H1 (cell line): Measurements from ENCODE around the gene CRTC2. TPM values are rescaled to one million over a fixed set of nuclear protein-coding genes. Genes with fewer than 3 reads are reported as not detected.

ENCODE experiments used
- CTCF ChIA-PET: fragments of 300-600 bp; sonication (Branson Sonifier 250); formaldehyde crosslinking; loops from one replicate; lab custom pipeline; 2021; ENCODE audit not compliant: partially characterized antibody; lab: Charles Lee
- POLR2A ChIA-PET: fragments of 300-600 bp; sonication (Branson Sonifier 250); formaldehyde crosslinking; loops from one replicate; lab custom pipeline; 2021; ENCODE audit warnings: inconsistent platforms; ENCODE audit not compliant: partially characterized antibody; lab: Charles Lee
- DNase-seq, 2 experiments: peaks; one replicate each; pipeline versions ENCODE4 v3.0.0 to v3.0.0-alpha.2; 2010 to 2022; ENCODE audit warnings: low spot score in 2 of 2, low read depth in 1 of 2, mixed read lengths in 1 of 2
- FAIRE-seq: peaks from 2 replicates; lab custom pipeline; 2011; peaks lifted over from hg19 to GRCh38; lab: Jason Lieb, UNC
- H2AFZ ChIP-seq: 2 replicates; pipeline ENCODE4 v1.8.1; 2012; ENCODE audit warnings: low read length, inconsistent platforms
- H2AK5ac ChIP-seq: 2 replicates; pipeline ENCODE4 v1.6.1; 2013; ENCODE audit warnings: low read depth, low read length
- H2BK120ac ChIP-seq: replicated peaks from 2 replicates; pipeline ENCODE3; 2013; ENCODE audit warnings: low read depth, low read length, inconsistent platforms
- H2BK12ac ChIP-seq: 2 replicates; pipeline ENCODE4 v1.6.1; 2013; ENCODE audit warnings: low read depth, low read length
- H2BK15ac ChIP-seq: 2 replicates; pipeline ENCODE4 v1.6.1; 2013; ENCODE audit warnings: low read length
- H2BK20ac ChIP-seq: 2 replicates; pipeline ENCODE4 v1.6.1; 2013; ENCODE audit warnings: low read length
- H2BK5ac ChIP-seq: 2 replicates; pipeline ENCODE4 v1.6.1; 2013; ENCODE audit warnings: low read depth, low read length
- H3K14ac ChIP-seq: 2 replicates; pipeline ENCODE4 v1.6.1; 2013; ENCODE audit warnings: inconsistent platforms; ENCODE audit not compliant: insufficient read length
- H3K18ac ChIP-seq: 2 replicates; pipeline ENCODE4 v1.6.1; 2013; ENCODE audit warnings: low read length; ENCODE audit errors: extremely low read depth
- H3K23ac ChIP-seq: 2 replicates; pipeline ENCODE4 v1.6.1; 2013; ENCODE audit warnings: inconsistent platforms; ENCODE audit not compliant: insufficient read length
- H3K23me2 ChIP-seq: 2 replicates; pipeline ENCODE4 v1.6.1; 2013; ENCODE audit warnings: low read depth, low read length
- H3K27ac ChIP-seq: 2 replicates; pipeline ENCODE4 v1.6.1; 2011; ENCODE audit warnings: low read depth, low read length, inconsistent platforms
- H3K27me3 ChIP-seq, 4 experiments: replicated peaks in 1 of 4; 1 replicate in 1 of 4; 2 replicates in 3 of 4; pipeline versions ENCODE4 v1.6.1 to v1.8.1; 2011 to 2013; ENCODE audit warnings: low read length in 3 of 4, mild to moderate bottlenecking in 3 of 4, inconsistent platforms in 2 of 4, mixed read lengths in 2 of 4, moderate library complexity in 1 of 4; ENCODE audit not compliant: control insufficient read depth in 3 of 4, insufficient read depth in 3 of 4; ENCODE audit errors: extremely low read depth in 1 of 4
- H3K36me3 ChIP-seq, 4 experiments: 2 replicates each; pipeline versions ENCODE4 v1.6.1 to v1.8.1; 2011 to 2013; ENCODE audit warnings: mild to moderate bottlenecking in 4 of 4, low read length in 3 of 4, moderate library complexity in 2 of 4, control low read depth in 1 of 4, inconsistent platforms in 1 of 4; ENCODE audit not compliant: insufficient read depth in 4 of 4, control insufficient read depth in 2 of 4
- H3K4ac ChIP-seq: replicated peaks from 2 replicates; pipeline ENCODE3; 2013; ENCODE audit warnings: low read length, low read depth, mixed read lengths, inconsistent platforms; ENCODE audit not compliant: insufficient read length
- H3K4me1 ChIP-seq, 4 experiments: replicated peaks in 1 of 4; 1 replicate in 1 of 4; 2 replicates in 3 of 4; pipeline versions ENCODE4 v1.6.1 to v1.8.1; 2011 to 2013; ENCODE audit warnings: low read length in 3 of 4, inconsistent platforms in 2 of 4, mixed read lengths in 1 of 4; ENCODE audit not compliant: insufficient read depth in 4 of 4, control insufficient read depth in 3 of 4
- H3K4me2 ChIP-seq, 2 experiments: 2 replicates each; pipeline versions ENCODE4 v1.6.1 to v1.8.1; 2011 to 2013; ENCODE audit warnings: low read depth in 2 of 2, low read length in 2 of 2, control low read depth in 1 of 2, inconsistent platforms in 1 of 2, mild to moderate bottlenecking in 1 of 2; ENCODE audit not compliant: insufficient read depth in 1 of 2
- H3K4me3 ChIP-seq, 4 experiments: fragments of 200-600, 300-600 bp in 1 of 4; sonication (generic), shearing (Covaris generic), sonication (Bioruptor Twin) in 1 of 4; 2 replicates each; pipeline versions ENCODE4 v1.5.1 to v1.8.1; 2011 to 2016; ENCODE audit warnings: low read length in 4 of 4, low read depth in 3 of 4, control low read depth in 2 of 4, inconsistent platforms in 2 of 4, mild to moderate bottlenecking in 2 of 4, mixed read lengths in 1 of 4, moderate library complexity in 1 of 4; ENCODE audit not compliant: insufficient read depth in 2 of 4; ENCODE audit errors: extremely low read depth in 1 of 4
- H3K56ac ChIP-seq: replicated peaks from 2 replicates; pipeline ENCODE3; 2013; ENCODE audit warnings: low read depth, mild to moderate bottlenecking, mixed read lengths, low read length, inconsistent platforms; ENCODE audit not compliant: insufficient read length
- H3K79me1 ChIP-seq: 2 replicates; pipeline ENCODE4 v1.6.1; 2013; ENCODE audit warnings: low read depth, low read length, control low read depth
- H3K79me2 ChIP-seq, 2 experiments: 2 replicates each; pipeline versions ENCODE4 v1.6.1 to v1.8.1; 2012 to 2013; ENCODE audit warnings: low read length in 2 of 2, mild to moderate bottlenecking in 2 of 2, inconsistent platforms in 1 of 2; ENCODE audit not compliant: insufficient read depth in 2 of 2, control insufficient read depth in 1 of 2
- H3K9ac ChIP-seq, 4 experiments: replicated peaks in 1 of 4; 1 replicate in 1 of 4; 2 replicates in 3 of 4; pipeline versions ENCODE4 v1.6.1 to v1.8.1; 2011 to 2013; ENCODE audit warnings: low read depth in 3 of 4, low read length in 3 of 4, control low read depth in 2 of 4, mild to moderate bottlenecking in 2 of 4, moderate library complexity in 2 of 4, inconsistent platforms in 1 of 4; ENCODE audit errors: extremely low read depth in 1 of 4
- H3K9me3 ChIP-seq, 2 experiments: 2 replicates each; pipeline versions ENCODE4 v1.6.1 to v1.8.1; 2012 to 2013; ENCODE audit warnings: mild to moderate bottlenecking in 2 of 2, moderate library complexity in 2 of 2, control low read depth in 1 of 2, inconsistent platforms in 1 of 2, low read depth in 1 of 2, low read length in 1 of 2, mixed read lengths in 1 of 2; ENCODE audit not compliant: insufficient read depth in 2 of 2
- H4K20me1 ChIP-seq, 2 experiments: replicated peaks in 1 of 2; 2 replicates each; pipeline versions ENCODE3 to v1.8.1; 2011 to 2013; ENCODE audit warnings: inconsistent platforms in 2 of 2, low read length in 2 of 2, mild to moderate bottlenecking in 1 of 2; ENCODE audit not compliant: insufficient read depth in 2 of 2, control insufficient read depth in 1 of 2
- H4K5ac ChIP-seq: 2 replicates; pipeline ENCODE4 v1.6.1; 2013; ENCODE audit warnings: low read length, low read depth, mixed read lengths, inconsistent platforms; ENCODE audit not compliant: insufficient read length
- H4K8ac ChIP-seq: 2 replicates; pipeline ENCODE4 v1.8.0; 2013; ENCODE audit warnings: mild to moderate bottlenecking, moderate library complexity, low read length, inconsistent platforms; ENCODE audit not compliant: insufficient read depth; ENCODE audit errors: extremely low read depth
- H4K91ac ChIP-seq: replicated peaks from 2 replicates; pipeline ENCODE3; 2013; ENCODE audit warnings: low read length, mixed read lengths, inconsistent platforms; ENCODE audit not compliant: insufficient read length
- BCL11A ChIP-seq, 2 experiments: IDR thresholded peaks; one replicate each; pipeline ENCODE4 v1.6.1; 2011; ENCODE audit warnings: low read depth in 2 of 2, low read length in 2 of 2, mild to moderate bottlenecking in 2 of 2
- CBX5 ChIP-seq: fragments of 300-800, 300-1000 bp; sonication (generic); IDR thresholded peaks from 2 replicates; pipeline ENCODE4 v1.7.1; 2016; ENCODE audit warnings: antibody characterized with exemption, low read length, low read depth
- CREB1 ChIP-seq: IDR thresholded peaks from 2 replicates; pipeline ENCODE4 v1.6.1; 2012; ENCODE audit warnings: inconsistent platforms
- EP300 ChIP-seq, 2 experiments: IDR thresholded peaks; 1 replicate in 1 of 2; 2 replicates in 1 of 2; pipeline ENCODE4 v1.6.1; 2011 to 2012; ENCODE audit warnings: low read depth in 2 of 2, low read length in 2 of 2, mild to moderate bottlenecking in 2 of 2, borderline replicate concordance in 1 of 2, inconsistent platforms in 1 of 2, moderate library complexity in 1 of 2
- HDAC2 ChIP-seq, 2 experiments: fragments of 300-600 bp in 1 of 2; sonication (generic) in 1 of 2; IDR thresholded peaks; 2 replicates each; pipeline ENCODE4 v1.6.1; 2011 to 2012; ENCODE audit warnings: low read depth in 2 of 2, low read length in 2 of 2, mild to moderate bottlenecking in 2 of 2, moderate library complexity in 2 of 2, borderline replicate concordance in 1 of 2, inconsistent platforms in 1 of 2
- JUN ChIP-seq: IDR thresholded peaks from 2 replicates; pipeline ENCODE4 v1.6.1; 2011; ENCODE audit warnings: low read depth, mild to moderate bottlenecking, improper control_type of control experiment, low read length
- MAX ChIP-seq: IDR thresholded peaks from 2 replicates; pipeline ENCODE4 v1.6.1; 2012; ENCODE audit warnings: inconsistent platforms
- NANOG ChIP-seq: IDR thresholded peaks from 2 replicates; pipeline ENCODE4 v1.6.1; 2011; ENCODE audit warnings: low read length, low read depth, mild to moderate bottlenecking, inconsistent platforms; ENCODE audit not compliant: insufficient read depth, poor library complexity, severe bottlenecking
- NRF1 ChIP-seq: IDR thresholded peaks from 2 replicates; pipeline ENCODE4 v1.6.1; 2011; ENCODE audit warnings: mild to moderate bottlenecking, low read depth, low read length, improper control_type of control experiment
- SP1 ChIP-seq: IDR thresholded peaks from 2 replicates; pipeline ENCODE4 v1.6.1; 2011; ENCODE audit warnings: low read depth, low read length
- TEAD4 ChIP-seq: IDR thresholded peaks from 2 replicates; pipeline ENCODE4 v1.6.1; 2012; ENCODE audit warnings: low read depth, low read length, inconsistent platforms, mixed read lengths
- WGBS, 2 experiments: shearing (Covaris generic) in 1 of 2; methylation state at CpG; one replicate each; pipeline versions ENCODE4 v1.1.6 to v1.1.7; 2013 to 2015; ENCODE audit warnings: low lambda C conversion rate in 2 of 2, mixed read lengths in 2 of 2, inconsistent platforms in 1 of 2, low coverage in 1 of 2, missing lambda C conversion rate in 1 of 2; ENCODE audit not compliant: insufficient replicate concordance in 2 of 2, insufficient coverage in 1 of 2, insufficient read length in 1 of 2; ENCODE audit errors: extremely low coverage in 1 of 2, missing lambda C conversion rate in 1 of 2; 5-methylcytosine and 5-hydroxymethylcytosine counted together
- polyA plus RNA-seq, 7 experiments: library from polyadenylated mRNA; depleted of rRNA in 3 of 7; stranded (reverse) in 5 of 7; unstranded in 2 of 7; fragments of >200 nt in 5 of 7; fragments of 200-250 nt in 2 of 7; gene quantifications; 1 replicate in 5 of 7; 2 replicates in 1 of 7; 4 replicates in 1 of 7; pipeline versions ENCODE4 v1.2.1 to v1.2.3, GENCODE V29; 2011 to 2013; ENCODE audit warnings: missing spikeins in 2 of 7, mixed read lengths in 2 of 7
- total RNA-seq: library from RNA; stranded (reverse); fragmentation: NEBNext Ultra II Directional; extraction: Animal tissue kit (Norgen Biotek cat#: 25700); gene quantifications from 2 replicates; pipeline ENCODE4 v1.2.1, GENCODE V29; 2021

CRTC2 gene
- total and polyA plus RNA-seq, 2 of the 8 experiments (the other 6 are each of a cell fraction or from before 2014, with no cell fraction given), result 28.6 to 34.3 TPM

DNA sequence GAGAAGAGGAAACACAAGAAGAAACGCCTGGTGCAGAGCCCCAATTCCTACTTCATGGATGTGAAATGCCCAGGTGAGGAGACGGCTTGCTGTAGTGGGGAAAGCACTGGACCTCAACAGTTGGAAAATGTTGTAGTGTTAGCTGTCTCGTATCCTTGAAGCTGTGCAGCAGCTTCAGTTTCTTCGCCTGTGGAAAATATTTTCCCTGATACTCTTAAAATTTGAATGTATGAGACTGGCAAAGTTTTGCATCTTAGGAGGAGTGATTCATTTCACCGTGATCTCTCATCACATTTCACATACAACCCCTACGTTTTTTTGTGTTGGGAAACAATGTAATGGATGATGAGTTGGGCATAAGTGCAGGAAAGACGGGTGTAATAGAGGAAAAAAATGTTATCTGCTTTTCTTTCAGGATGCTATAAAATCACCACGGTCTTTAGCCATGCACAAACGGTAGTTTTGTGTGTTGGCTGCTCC, 32.8 kb upstream of the CRTC2 start:
- WGBS, 2 experiments, result 18% methylated on average over 9 of the region's 9 CpGs; no CpG with 5 or more reads in 1 of the 2 experiments
- peak overlapping the region; percentile 90 for H2BK5ac ChIP-seq
- no peak overlapping the region for H2AK5ac ChIP-seq
- H3K4me3 ChIP-seq, result peak overlapping the region; percentile 78 to 95 (median 87)
- no peak for TF ChIP-seq TEAD4
- no peak for TF ChIP-seq CBX5
- TF ChIP-seq HDAC2 (IDR thresholded peaks at IDR 0.05; ENCODE audit: borderline replicate concordance in 1 of 2, low read depth in 2 of 2, low read length in 2 of 2), result no peak
- TF ChIP-seq EP300 (IDR thresholded peaks at IDR 0.05; ENCODE audit: borderline replicate concordance in 1 of 2, low read depth in 2 of 2, low read length in 2 of 2), result no peak
- no peak for TF ChIP-seq NRF1
- no peak for TF ChIP-seq MAX
- TF ChIP-seq JUN, result no peak
- no peak for TF ChIP-seq SP1
- TF ChIP-seq CREB1, result no peak
- no peak for TF ChIP-seq BCL11A (IDR thresholded peaks at IDR 0.05; ENCODE audit: low read depth in 2 of 2, low read length in 2 of 2)
- TF ChIP-seq NANOG, result no peak
- H3K9me3 ChIP-seq, result peaks cover 0 to 3% of the 10 kb centered on the region in 2 experiments; a peak in 1 of 4 replicates
- H2AFZ ChIP-seq, result no peak overlapping the region
- H3K23ac ChIP-seq, result no peak overlapping the region
- H3K79me2 ChIP-seq, result peaks cover 0 to 19% of the 10 kb centered on the region in 2 experiments; a peak in 3 of 4 replicates
- H3K18ac ChIP-seq, result no peak overlapping the region
- H2BK12ac ChIP-seq, result no peak overlapping the region; the same call in 1 of the 2 replicates
- H2BK20ac ChIP-seq, result no peak overlapping the region
- H3K56ac ChIP-seq, result peak overlapping the region; percentile 89
- peaks cover 0 to 8% of the 10 kb centered on the region in 2 experiments for H4K20me1 ChIP-seq
- ChIA-PET POLR2A (interaction anchor here (0.8 to 13.2 kb wide), 75 partner anchors 11 to 471 kb away, joined by 3 to 454 read pairs (median 6); partner anchors contain the start of genes CREB3L4, CRTC2, DENND4B and GATAD2B), CTCF (interaction anchor here (0.9 to 1.2 kb wide), 4 partner anchors 9 to 71 kb away, joined by 3 to 6 read pairs (median 4); no protein-coding TSS in a partner anchor)
- H3K14ac ChIP-seq, result no peak overlapping the region
- H2BK120ac ChIP-seq, result no peak overlapping the region
- H3K23me2 ChIP-seq, result peaks cover 9% of the 10 kb centered on the region
- H3K36me3 ChIP-seq, result peaks cover 14 to 45% (median 28%) of the 10 kb centered on the region in 4 experiments
- H4K8ac ChIP-seq, result no peak overlapping the region
- peak overlapping the region; percentile 91 to 100 (median 98) for H3K9ac ChIP-seq
- H3K27me3 ChIP-seq, result no peaks in the 10 kb centered on the region
- peak overlapping the region; percentile 95; the same call in 1 of the 2 replicates for H3K27ac ChIP-seq
- no peak overlapping the region for H2BK15ac ChIP-seq
- DNase-seq (no peak), FAIRE-seq (no peak)
- H3K79me1 ChIP-seq, result no peaks in the 10 kb centered on the region
- no peak overlapping the region for H4K91ac ChIP-seq
- H4K5ac ChIP-seq, result peak overlapping the region; percentile 71
- H3K4me2 ChIP-seq, result peak overlapping the region; percentile 75 to 91
- peaks cover 0 to 8% (median 3%) of the 10 kb centered on the region in 4 experiments; a peak in 4 of 7 replicates for H3K4me1 ChIP-seq
- peak overlapping the region; percentile 27 for H3K4ac ChIP-seq
